Measurements from ENCODE around the gene PLCXD1. TPM values are rescaled to one million over a fixed set of nuclear protein-coding genes. Genes with fewer than 3 reads are reported as not detected.
"Not testable (repeated sequence)": the region's sequence is repeated elsewhere in the genome, so short reads cannot be mapped to it uniquely, and the experiment has no call there.

The PLCXD1 gene
- polyA plus RNA-seq, 3 donors from 2014 or later: 1.2 to 7.5 (median 2.8) TPM

- not testable (repeated sequence) for H3K36me3 Mint-ChIP-seq; H3K27me3 Mint-ChIP-seq (ENCODE audit: low read depth in 3 of 3); H3K9me3 Mint-ChIP-seq
These were observed 24.1 kb upstream of the PLCXD1 start for GRCh38 chrX:257054-257453.

DNA sequence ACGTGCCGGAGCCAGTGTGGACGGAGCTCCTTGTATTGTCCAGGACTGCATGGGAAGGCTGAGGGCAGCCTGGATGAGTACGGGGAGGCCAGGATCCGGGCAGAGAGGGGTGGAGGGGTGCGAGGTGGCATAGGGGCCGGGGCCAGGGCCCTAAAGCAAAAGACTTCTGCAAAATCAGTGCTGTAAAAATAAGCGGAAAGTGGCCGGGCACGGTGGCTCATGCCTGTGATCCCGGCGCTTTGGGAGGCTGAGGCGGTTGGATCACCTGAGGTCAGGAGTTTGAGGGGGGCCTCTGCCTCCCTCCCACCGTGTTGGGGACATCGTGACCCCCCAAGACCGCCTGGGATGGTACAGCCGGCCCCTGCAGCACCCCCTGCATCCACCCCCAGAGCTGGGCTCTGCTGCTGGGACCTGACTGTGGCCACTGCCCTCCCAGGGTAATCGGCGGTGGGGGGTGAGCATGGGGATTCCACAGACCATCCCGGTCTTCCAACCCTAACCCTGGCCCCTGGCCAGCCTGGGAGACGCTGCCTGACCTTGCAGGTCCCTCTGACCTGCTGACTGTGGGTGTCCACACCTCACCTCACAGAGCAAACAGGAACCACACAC lies 23.4 kb upstream of the PLCXD1 start:
- no peaks in the 10 kb centered on the region for H3K27me3 Mint-ChIP-seq (ENCODE audit: low read depth in 3 of 3)

More at GRCh38 chrX:257054-257453, 24.1 kb upstream of the PLCXD1 start:
- H3K4me1 Mint-ChIP-seq, H3K4me3 Mint-ChIP-seq, DNase-seq, H3K27ac Mint-ChIP-seq: not testable (repeated sequence)

DNA sequence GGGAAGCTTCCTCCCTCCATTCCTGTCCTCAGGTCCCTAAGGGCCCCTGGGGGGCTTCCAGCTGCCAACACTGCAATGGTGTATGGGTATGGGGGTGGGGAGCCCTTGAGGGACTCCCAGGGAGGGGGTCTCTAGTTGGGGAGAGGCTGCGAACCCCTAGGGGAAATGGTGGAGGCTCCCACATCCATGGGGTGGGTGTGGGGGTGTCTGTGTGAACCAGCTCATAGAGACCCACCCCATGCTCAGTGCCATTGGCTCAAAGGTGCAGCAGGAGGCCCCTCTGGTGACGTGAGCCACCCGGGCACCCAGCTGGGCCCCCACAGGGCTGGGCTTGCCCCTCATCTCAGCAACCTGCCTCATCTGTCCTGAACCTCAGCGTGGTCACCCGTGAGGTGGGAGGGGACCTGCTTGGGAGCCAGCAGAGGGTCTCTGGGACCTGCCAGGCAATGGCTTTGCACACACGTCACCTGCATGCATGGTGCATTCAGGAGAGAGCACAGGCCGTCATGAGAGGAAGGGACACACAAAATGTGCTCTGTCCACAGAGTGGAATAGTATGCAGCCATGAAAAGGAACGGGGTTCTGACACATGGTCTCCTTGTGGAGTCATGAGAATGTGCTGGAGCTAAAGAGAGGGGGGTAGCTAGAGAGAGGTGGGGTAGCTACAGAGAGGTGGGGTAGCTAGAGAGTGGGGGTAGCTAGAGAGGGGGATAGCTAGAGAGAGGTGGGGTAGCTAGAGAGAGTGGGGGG lies 22.7 kb upstream of the PLCXD1 start:
- H3K27me3 Mint-ChIP-seq (ENCODE audit: low read depth in 3 of 3): no peaks in the 10 kb centered on the region
- no peak overlapping the region for H3K27ac Mint-ChIP-seq
- H3K9me3 Mint-ChIP-seq: no peaks in the 10 kb centered on the region
- peaks cover 0 to 4% of the 10 kb centered on the region in 2 donors for H3K4me1 Mint-ChIP-seq
- H3K4me3 Mint-ChIP-seq: no peak overlapping the region
- peaks cover 0 to 6% (median 0%) of the 10 kb centered on the region in 3 donors for H3K36me3 Mint-ChIP-seq
- DNase-seq: no peak

More for the DNA sequence above, 23.4 kb upstream of the PLCXD1 start:
- H3K4me1 Mint-ChIP-seq: peaks cover 0 to 4% of the 10 kb centered on the region in 2 donors
- H3K4me3 Mint-ChIP-seq: no peak overlapping the region
- no peaks in the 10 kb centered on the region for H3K9me3 Mint-ChIP-seq
- no peak overlapping the region for H3K27ac Mint-ChIP-seq
- no peak for DNase-seq
- peaks cover 0 to 6% (median 0%) of the 10 kb centered on the region in 3 donors for H3K36me3 Mint-ChIP-seq

GRCh38 chrX:259692-260355 lies 21.4 kb upstream of the PLCXD1 start:
- Mint-ChIP-seq H3K9me3 (no peaks in the 10 kb centered on the region), H3K4me3 (peak overlapping the region in 2 of 5 donors; percentile 46 to 71), H3K27ac (peak overlapping the region in 1 of 6 donors; percentile 30), H3K27me3 (ENCODE audit: low read depth in 3 of 3) (no peaks in the 10 kb centered on the region), H3K4me1 (peaks cover 0 to 4% of the 10 kb centered on the region in 2 donors), H3K36me3 (no peaks in the 10 kb centered on the region)
- no peak for DNase-seq

DNA sequence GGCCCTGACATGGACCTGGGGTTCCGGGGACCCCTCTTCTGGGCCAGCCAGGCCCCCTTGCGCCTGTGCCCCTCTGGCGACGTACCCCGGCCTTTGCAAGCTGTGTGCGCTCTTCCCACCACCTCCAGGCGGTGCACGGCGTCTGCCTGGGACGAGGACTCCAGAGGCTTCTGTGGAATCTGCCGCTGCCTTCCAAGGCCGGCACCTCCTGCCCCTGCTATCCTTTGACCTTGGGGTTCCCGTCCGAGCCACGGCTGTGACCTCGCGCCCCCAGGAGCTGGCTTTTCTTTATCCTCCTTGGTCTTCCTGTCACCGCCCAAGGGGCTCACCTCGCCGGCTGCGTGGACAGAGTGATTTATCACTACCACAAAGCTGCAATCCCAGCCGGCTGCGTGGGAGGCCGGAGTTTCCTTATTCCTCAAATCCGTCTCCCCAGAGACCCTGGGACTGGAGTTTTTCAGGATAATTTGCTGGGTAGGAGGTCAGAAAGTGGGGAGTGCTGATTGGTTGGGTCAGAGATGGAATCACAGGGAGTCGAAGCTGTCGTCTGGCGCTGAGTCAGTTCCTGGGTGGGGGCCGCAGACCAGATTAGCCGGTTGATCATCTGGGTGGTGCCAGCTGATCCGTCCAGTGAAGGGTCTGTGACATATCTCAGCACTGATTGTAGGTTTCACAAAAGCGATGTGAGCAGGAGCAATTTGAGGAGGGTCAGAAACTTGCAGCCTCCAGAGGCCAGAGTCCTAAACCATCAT lies 19.8 kb upstream of the PLCXD1 start:
- no peak overlapping the region for H3K4me3 Mint-ChIP-seq
- no peaks in the 10 kb centered on the region for H3K36me3 Mint-ChIP-seq
- no peak overlapping the region for H3K27ac Mint-ChIP-seq
- no peaks in the 10 kb centered on the region for H3K27me3 Mint-ChIP-seq (ENCODE audit: low read depth in 3 of 3)
- H3K4me1 Mint-ChIP-seq: peaks cover 0 to 4% of the 10 kb centered on the region in 2 donors
- no peaks in the 10 kb centered on the region for H3K9me3 Mint-ChIP-seq
- no peak for DNase-seq

- Mint-ChIP-seq H3K4me1 (peaks cover 0 to 4% of the 10 kb centered on the region in 2 donors), H3K27me3 (ENCODE audit: low read depth in 3 of 3) (no peaks in the 10 kb centered on the region), H3K36me3 (no peaks in the 10 kb centered on the region), H3K27ac (peak overlapping the region in 1 of 6 donors; percentile 28), H3K4me3 (no peak overlapping the region), H3K9me3 (no peaks in the 10 kb centered on the region)
- DNase-seq: no peak
These were observed 19.2 kb upstream of the PLCXD1 start for GRCh38 chrX:261919-262352.

DNA sequence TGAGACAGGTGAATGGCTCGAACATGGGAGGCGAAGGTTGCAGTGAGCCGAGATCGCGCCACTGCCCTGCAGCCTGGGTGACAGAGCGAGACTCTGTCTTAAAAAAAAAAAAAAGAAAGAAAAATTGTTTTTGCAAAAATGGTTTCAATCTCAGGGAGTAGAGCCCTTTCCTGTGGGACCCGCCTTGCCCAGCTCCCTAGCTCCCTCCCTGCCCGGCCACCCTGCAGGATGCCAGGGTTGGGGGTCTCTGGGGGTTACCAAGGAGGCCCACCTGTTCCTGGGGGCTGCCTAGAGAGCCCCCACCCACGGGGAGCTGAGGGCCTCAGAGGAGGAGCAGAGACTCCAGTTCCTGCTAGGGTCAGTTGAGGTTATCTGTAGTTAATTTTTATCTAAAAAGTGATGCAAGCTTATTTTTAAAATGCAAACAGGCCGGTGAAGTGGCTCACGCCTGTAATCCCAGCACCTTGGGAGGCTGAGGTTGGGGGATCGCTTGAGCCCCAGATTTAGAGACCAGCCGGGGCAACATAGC lies 18.7 kb upstream of the PLCXD1 start:
- no peaks in the 10 kb centered on the region for H3K9me3 Mint-ChIP-seq
- no peak for DNase-seq
- H3K4me1 Mint-ChIP-seq: peaks cover 0 to 4% of the 10 kb centered on the region in 2 donors

GRCh38 chrX:264006-264405 lies 17.2 kb upstream of the PLCXD1 start:
- H3K4me1 Mint-ChIP-seq; H3K4me3 Mint-ChIP-seq; H3K27me3 Mint-ChIP-seq (ENCODE audit: low read depth in 3 of 3); H3K27ac Mint-ChIP-seq; H3K36me3 Mint-ChIP-seq; H3K9me3 Mint-ChIP-seq; DNase-seq: not testable (repeated sequence)

More for the DNA sequence above, 18.7 kb upstream of the PLCXD1 start:
- Mint-ChIP-seq H3K36me3 (no peaks in the 10 kb centered on the region), H3K27ac (no peak overlapping the region), H3K4me3 (no peak overlapping the region), H3K27me3 (ENCODE audit: low read depth in 3 of 3) (no peaks in the 10 kb centered on the region)

- H3K4me1 Mint-ChIP-seq: peaks cover 0 to 2% of the 10 kb centered on the region in 2 donors
- H3K36me3 Mint-ChIP-seq: no peaks in the 10 kb centered on the region
- no peak overlapping the region for H3K27ac Mint-ChIP-seq
- no peaks in the 10 kb centered on the region for H3K9me3 Mint-ChIP-seq
- no peak for DNase-seq
- H3K27me3 Mint-ChIP-seq (ENCODE audit: low read depth in 3 of 3): no peaks in the 10 kb centered on the region
- no peak overlapping the region for H3K4me3 Mint-ChIP-seq
These were observed 16.3 kb upstream of the PLCXD1 start for GRCh38 chrX:264634-265455.

DNA sequence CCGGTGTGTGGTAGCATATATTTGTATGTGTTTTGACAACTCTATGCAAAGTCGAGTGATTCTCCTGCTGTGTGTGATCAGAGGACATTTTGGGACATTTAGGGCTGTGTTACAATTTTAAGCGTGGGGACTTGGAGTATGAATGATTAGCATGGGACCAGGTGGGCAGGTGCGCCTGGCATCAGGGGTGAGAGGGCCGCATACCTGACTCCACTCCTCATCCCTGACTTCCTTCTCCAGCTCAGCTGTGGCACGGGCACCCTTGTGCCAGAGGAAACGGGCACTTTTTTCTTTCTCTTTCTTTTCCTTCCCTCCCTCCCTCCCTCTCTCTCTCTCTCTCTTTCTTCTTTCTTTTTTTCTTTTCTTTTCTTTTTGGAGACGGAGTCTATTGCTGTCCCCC lies 15.7 kb upstream of the PLCXD1 start:
- no peak overlapping the region for H3K4me3 Mint-ChIP-seq
- H3K27ac Mint-ChIP-seq: no peak overlapping the region
- H3K36me3 Mint-ChIP-seq: no peaks in the 10 kb centered on the region
- no peak for DNase-seq
- no peaks in the 10 kb centered on the region for H3K27me3 Mint-ChIP-seq (ENCODE audit: low read depth in 3 of 3)
- H3K9me3 Mint-ChIP-seq: no peaks in the 10 kb centered on the region
- H3K4me1 Mint-ChIP-seq: no peaks in the 10 kb centered on the region

DNA sequence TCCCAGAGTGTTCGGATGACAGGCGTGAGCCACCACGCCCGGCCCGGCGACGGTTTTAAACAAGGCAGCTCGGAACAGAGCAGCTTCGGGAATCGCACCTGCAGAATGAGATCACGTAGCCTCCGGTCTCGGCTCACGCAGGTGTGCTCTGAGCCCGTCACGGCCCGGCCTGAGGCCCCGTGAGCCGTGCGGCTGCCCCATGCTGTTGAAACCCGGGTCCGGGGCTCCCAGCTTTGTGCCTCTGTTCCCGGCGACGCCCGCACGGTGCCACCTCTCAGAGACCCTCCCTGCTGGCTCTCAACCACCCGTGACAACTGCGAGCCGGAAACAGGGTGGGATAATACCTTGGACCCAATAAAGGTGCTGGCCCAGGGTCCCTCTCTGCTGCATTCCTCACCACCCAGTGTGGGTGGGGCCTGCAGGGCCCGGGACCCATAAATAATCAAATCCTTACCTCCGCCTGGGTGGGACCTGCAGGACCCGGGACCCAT lies 13.4 kb upstream of the PLCXD1 start:
- H3K36me3 Mint-ChIP-seq: no peaks in the 10 kb centered on the region
- no peaks in the 10 kb centered on the region for H3K27me3 Mint-ChIP-seq (ENCODE audit: low read depth in 3 of 3)
- no peak overlapping the region for H3K27ac Mint-ChIP-seq
- no peaks in the 10 kb centered on the region for H3K4me1 Mint-ChIP-seq
- H3K4me3 Mint-ChIP-seq: no peak overlapping the region
- H3K9me3 Mint-ChIP-seq: no peaks in the 10 kb centered on the region
- no peak for DNase-seq

DNA sequence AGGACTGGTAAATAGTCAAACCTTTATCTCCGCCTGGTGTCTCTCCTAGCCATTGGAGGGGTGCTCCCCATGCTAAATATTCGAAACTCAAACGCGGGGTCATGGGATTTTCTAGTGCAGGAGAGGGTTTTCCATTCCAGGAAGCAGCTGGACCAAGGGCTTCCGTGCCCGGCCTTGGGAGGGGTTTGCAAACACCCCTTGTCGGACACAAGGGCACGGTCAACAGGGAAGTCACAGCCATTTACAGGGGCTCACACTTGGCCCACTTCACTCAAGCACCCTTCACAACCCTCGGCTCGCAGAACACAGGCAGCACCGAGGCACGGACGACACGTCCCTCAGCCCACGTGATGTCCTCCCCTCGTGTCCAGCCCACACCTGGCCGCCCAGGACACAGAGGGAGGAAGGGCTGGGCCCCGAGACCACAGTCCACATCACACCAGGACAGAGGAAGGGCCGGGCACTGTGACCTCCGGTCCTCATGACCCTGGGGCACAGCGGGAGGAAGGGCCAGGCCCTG lies 10.3 kb upstream of the PLCXD1 start:
- H3K27me3 Mint-ChIP-seq (ENCODE audit: low read depth in 3 of 3): no peaks in the 10 kb centered on the region
- H3K9me3 Mint-ChIP-seq: no peaks in the 10 kb centered on the region
- H3K27ac Mint-ChIP-seq: no peak overlapping the region
- no peaks in the 10 kb centered on the region for H3K36me3 Mint-ChIP-seq
- DNase-seq: no peak
- H3K4me1 Mint-ChIP-seq: peaks cover 0 to 7% of the 10 kb centered on the region in 2 donors
- H3K4me3 Mint-ChIP-seq: no peak overlapping the region

All from immature natural killer cell (primary cell).